GM19468 (cell line): ENCODE results near the gene ATAD3A.
"Not testable (repeated sequence)": the region's sequence is repeated elsewhere in the genome, so short reads cannot be mapped to it uniquely, and the experiment has no call there.

Source experiments
- ATAC-seq: cut with Tn5 transposase; IDR thresholded peaks from one replicate; pipeline ENCODE4 v1.9.1; 2021; ENCODE audit warnings: mild to moderate bottlenecking, moderate library complexity, moderate number of reproducible peaks; ENCODE audit not compliant: unreplicated experiment; ENCODE audit errors: extremely low read depth

Gene ATAD3A

GRCh38 chr1:1511533-1512285, at the start of gene ATAD3A:
Gene ATAD3A, plus strand, starts transcription at chr1:1512162. Its CDS starts 107 bp downstream, at chr1:1512269.
- peak; percentile 75 for ATAC-seq

GRCh38 chr1:1462318-1462966, 49.5 kb upstream of the ATAD3A start:
- ATAC-seq: no peak

- no peak for ATAC-seq
These were observed 48.6 kb upstream of the ATAD3A start for GRCh38 chr1:1463312-1463711.

GRCh38 chr1:1468196-1468985, 43.6 kb upstream of the ATAD3A start:
- not testable (repeated sequence) for ATAC-seq

- ATAC-seq: no peak
These were observed 41.2 kb upstream of the ATAD3A start for GRCh38 chr1:1470626-1471388.

GRCh38 chr1:1471389-1472052, 40.4 kb upstream of the ATAD3A start, which contains the start of gene ATAD3B:
Gene ATAD3B, plus strand, starts transcription at chr1:1471765. Its CDS starts 120 bp downstream, at chr1:1471885.
- ATAC-seq: peak; percentile 74

GRCh38 chr1:1472053-1472876, 39.7 kb upstream of the ATAD3A start:
- not testable (repeated sequence) for ATAC-seq

- ATAC-seq: not testable (repeated sequence)
These were observed 36.0 kb upstream of the ATAD3A start for GRCh38 chr1:1476011-1476410.

- no peak for ATAC-seq
These were observed 34.8 kb upstream of the ATAD3A start for GRCh38 chr1:1477206-1477605.

- ATAC-seq: no peak
These were observed 32.1 kb upstream of the ATAD3A start for GRCh38 chr1:1479547-1480487.

- not testable (repeated sequence) for ATAC-seq
These were observed 31.5 kb upstream of the ATAD3A start for GRCh38 chr1:1480488-1480867.

GRCh38 chr1:1481811-1482210, 30.2 kb upstream of the ATAD3A start:
- ATAC-seq: not testable (repeated sequence)

- ATAC-seq: no peak
These were observed 29.1 kb upstream of the ATAD3A start for GRCh38 chr1:1482856-1483255.

GRCh38 chr1:1483714-1484113, 28.2 kb upstream of the ATAD3A start:
- no peak for ATAC-seq

- not testable (repeated sequence) for ATAC-seq
These were observed 26.8 kb upstream of the ATAD3A start for GRCh38 chr1:1484976-1485750.

- ATAC-seq: not testable (repeated sequence)
These were observed 26.1 kb upstream of the ATAD3A start for GRCh38 chr1:1485755-1486317.

- no peak for ATAC-seq
These were observed 24.3 kb upstream of the ATAD3A start for GRCh38 chr1:1487701-1488100.
